Panc1 (cell line): ENCODE measurements around the gene LLGL2.

Source experiments
- CTCF ChIP-seq: fragments of 450-650 bp; IDR thresholded peaks from 2 replicates; pipeline ENCODE4 v1.5.1; 2017; ENCODE audit warnings: mild to moderate bottlenecking
- POLR2AphosphoS5 ChIP-seq: IDR thresholded peaks from 2 replicates; pipeline ENCODE4 v1.6.1; 2012; ENCODE audit warnings: mild to moderate bottlenecking, low read depth, low read length, moderate library complexity
- REST ChIP-seq, 2 experiments: IDR thresholded peaks; 2 replicates each; pipeline ENCODE4 v1.6.1; 2011 to 2012; ENCODE audit warnings: low read depth in 2 of 2, control low read depth in 1 of 2, low read length in 1 of 2, mild to moderate bottlenecking in 1 of 2, moderate library complexity in 1 of 2; ENCODE audit not compliant: insufficient read depth in 1 of 2
- SIN3A ChIP-seq: IDR thresholded peaks from 2 replicates; pipeline ENCODE4 v1.6.1; 2012; ENCODE audit warnings: low read depth, mild to moderate bottlenecking, low read length, moderate library complexity, borderline replicate concordance; ENCODE audit not compliant: insufficient read depth
- TCF7L2 ChIP-seq: IDR thresholded peaks from 2 replicates; pipeline ENCODE4 v1.6.1; 2011; ENCODE audit warnings: mild to moderate bottlenecking, low read depth, low read length, inconsistent platforms

GRCh38 chr17:75572713-75573539, 47.4 kb downstream of the LLGL2 start:
- TF ChIP-seq CTCF (no peak), REST (IDR thresholded peaks at IDR 0.05; ENCODE audit: insufficient read depth in 1 of 2, low read depth in 2 of 2, low read length in 1 of 2) (no peak), POLR2AphosphoS5 (no peak), SIN3A (no peak), TCF7L2 (no peak)
